Fibroblast of the aortic adventitia (primary cell): ENCODE measurements around the gene SLAIN1. TPM values are rescaled to one million over a fixed set of nuclear protein-coding genes. Genes with fewer than 3 reads are reported as not detected.

ENCODE experiments used
- DNase-seq: peaks from one replicate; pipeline ENCODE4 v3.0.0-alpha.2; 2010; ENCODE audit warnings: low read depth
- H3K4me3 ChIP-seq: 2 replicates; pipeline ENCODE4 v1.5.1; 2011; ENCODE audit warnings: low read depth, mild to moderate bottlenecking, control low read depth, low read length, moderate library complexity
- CTCF ChIP-seq: IDR thresholded peaks from 2 replicates; pipeline ENCODE4 v1.5.1; 2011; ENCODE audit warnings: mild to moderate bottlenecking, low read length, control low read depth, inconsistent platforms; ENCODE audit not compliant: insufficient read depth
- small RNA-seq: library from RNA; depleted of rRNA; stranded (forward); fragments of <200 nt; gene quantifications from one replicate; pipeline ENCODE3, GENCODE V24; 2012
- total RNA-seq: library from RNA; depleted of rRNA; stranded (reverse); fragments of >200 nt; gene quantifications from 2 replicates; pipeline ENCODE4 v1.2.3, GENCODE V29; 2012; ENCODE audit warnings: low replicate concordance

Gene SLAIN1
- total RNA-seq, 1 donor, result 0.72 TPM

GRCh38 chr13:77811981-77812380, 114.5 kb downstream of the SLAIN1 start:
- no peak for DNase-seq

More at GRCh38 chr13:77811981-77812380, 114.5 kb downstream of the SLAIN1 start:
- TF ChIP-seq CTCF, result no peak
- no peak overlapping the region for H3K4me3 ChIP-seq

Small RNA genes lying within 50 kb of the gene (small RNA-seq; reads per million reads assigned to genes)
- gene MIR3665, result not detected
- gene SPTLC1P5, result not detected

Other genes starting within 250 kb of the SLAIN1 start
- gene SCEL, start 162.0 kb upstream of the SLAIN1 start, total RNA-seq, result not detected in 2 replicates
- gene EDNRB, start 221.1 kb downstream of the SLAIN1 start, total RNA-seq, result 1.3 and 23.3 TPM in 2 replicates